Gastroesophageal sphincter (tissue), 4 donors: ENCODE data around the gene TCF12. TPM values are rescaled to one million over a fixed set of nuclear protein-coding genes. Genes with fewer than 3 reads are reported as not detected.

Experiments
- ATAC-seq: fragments of 150-250 bp; one replicate; pipeline ENCODE4 v1.9.1; 2016; ENCODE audit warnings: mild to moderate bottlenecking, moderate library complexity
- H3K27ac ChIP-seq, 4 donors: fragments of 200-600 bp; sonication (generic) in 3 of 4; 1 replicate in 3 of 4; 2 replicates in 1 of 4; pipeline ENCODE4 v1.5.1; 2016 to 2019
- H3K27me3 ChIP-seq: fragments of 200-600 bp; sonication (generic); one replicate; pipeline ENCODE4 v1.5.1; 2019
- H3K36me3 ChIP-seq, 2 donors: fragments of 200-600 bp; sonication (generic); one replicate each; pipeline ENCODE4 v1.5.1; 2019; ENCODE audit warnings: control low read depth in 1 of 2
- H3K4me1 ChIP-seq, 3 donors: fragments of 200-600 bp; sonication (generic); 1 replicate in 2 of 3; 2 replicates in 1 of 3; pipeline ENCODE4 v1.5.1; 2016 to 2019; ENCODE audit warnings: control low read depth in 2 of 3
- H3K4me3 ChIP-seq, 2 donors: fragments of 200-600 bp; sonication (generic); one replicate each; pipeline ENCODE4 v1.5.1; 2019; ENCODE audit warnings: mild to moderate bottlenecking in 1 of 2, moderate library complexity in 1 of 2
- H3K9me3 ChIP-seq, 3 donors: fragments of 200-600 bp; sonication (generic); one replicate each; pipeline ENCODE4 v1.5.1; 2017 to 2019; ENCODE audit warnings: control low read depth in 2 of 3
- CTCF ChIP-seq, 4 experiments: fragments of 200-600 bp in 2 of 4; fragments of 450-650 bp in 2 of 4; sonication (generic) in 1 of 4; IDR thresholded peaks; one replicate each; pipeline ENCODE4 v1.5.1; 2017 to 2019; ENCODE audit warnings: antibody characterized with exemption in 4 of 4, mild to moderate bottlenecking in 2 of 4, moderate library complexity in 2 of 4
- EP300 ChIP-seq: sonication (generic); formaldehyde crosslinking; IDR thresholded peaks from one replicate; pipeline ENCODE4 v1.6.1; 2017; ENCODE audit warnings: antibody characterized with exemption, mild to moderate bottlenecking
- POLR2A ChIP-seq, 2 donors: fragments of 450-650 bp; IDR thresholded peaks; one replicate each; pipeline ENCODE4 v1.6.1; 2017; ENCODE audit warnings: antibody characterized with exemption in 2 of 2, mild to moderate bottlenecking in 2 of 2, moderate library complexity in 1 of 2
- POLR2AphosphoS5 ChIP-seq: sonication (generic); formaldehyde crosslinking; IDR thresholded peaks from one replicate; pipeline ENCODE4 v1.6.1; 2017; ENCODE audit warnings: antibody characterized with exemption
- WGBS, 2 donors: methylation state at CpG; one replicate each; pipeline ENCODE4 v1.1.5; 2018; ENCODE audit warnings: low coverage in 1 of 2; 5-methylcytosine and 5-hydroxymethylcytosine counted together
- total RNA-seq, 4 donors: library from RNA; depleted of rRNA; stranded (reverse); fragments of >200 nt; gene quantifications; one replicate each; pipeline ENCODE4 v1.1.0, GENCODE V29; 2016

Gene TCF12
- total RNA-seq, 4 donors from 2014 or later: 78.1 to 194 (median 154) TPM

DNA sequence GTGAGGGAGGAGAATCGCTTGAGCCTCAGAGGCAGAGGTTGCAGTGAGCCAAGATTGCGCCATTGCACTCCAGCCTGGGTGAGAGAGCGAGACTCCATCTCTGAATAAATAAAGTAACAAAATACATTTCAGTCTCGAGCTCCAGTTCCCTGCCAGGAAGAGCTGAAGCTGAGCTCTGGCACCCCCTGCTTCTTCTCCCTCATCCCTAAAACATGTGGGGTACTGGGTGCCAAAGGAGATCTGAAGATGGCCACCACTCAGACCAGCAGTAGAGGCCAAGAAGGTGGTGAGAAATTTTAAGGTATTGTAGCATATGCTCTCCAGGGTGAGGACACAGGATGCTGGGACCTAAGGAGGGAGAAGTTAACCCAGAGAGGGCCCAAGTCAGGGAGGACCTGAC, 382.9 kb downstream of the TCF12 start:
- ATAC-seq: no peak
- WGBS, 2 donors: 80 to 95% methylated on average over 3 to 4 of the region's 4 CpGs
- Histone ChIP-seq H3K9me3 (no peaks in the 10 kb centered on the region), H3K27ac (no peak overlapping the region), H3K27me3 (no peaks in the 10 kb centered on the region), H3K4me1 (peaks cover 0 to 5% (median 0%) of the 10 kb centered on the region in 3 donors), H3K36me3 (no peaks in the 10 kb centered on the region), H3K4me3 (no peak overlapping the region)
- no peak for TF ChIP-seq EP300
- TF ChIP-seq CTCF (IDR thresholded peaks at IDR 0.05): no peak
- TF ChIP-seq POLR2A (IDR thresholded peaks at IDR 0.05): no peak
- no peak for TF ChIP-seq POLR2AphosphoS5

- Histone ChIP-seq H3K27me3 (no peaks in the 10 kb centered on the region), H3K9me3 (no peaks in the 10 kb centered on the region), H3K4me1 (peaks cover 0 to 14% (median 0%) of the 10 kb centered on the region in 3 donors), H3K36me3 (no peaks in the 10 kb centered on the region), H3K4me3 (no peak overlapping the region), H3K27ac (no peak overlapping the region)
- WGBS, 2 donors: 78 to 92% methylated on average over 5 to 8 of the region's 9 CpGs
- TF ChIP-seq CTCF (IDR thresholded peaks at IDR 0.05) (no peak), EP300 (no peak), POLR2A (IDR thresholded peaks at IDR 0.05) (no peak), POLR2AphosphoS5 (no peak)
- no peak for ATAC-seq
Measured at GRCh38 chr15:57302640-57303257, 384.3 kb downstream of the TCF12 start.

DNA sequence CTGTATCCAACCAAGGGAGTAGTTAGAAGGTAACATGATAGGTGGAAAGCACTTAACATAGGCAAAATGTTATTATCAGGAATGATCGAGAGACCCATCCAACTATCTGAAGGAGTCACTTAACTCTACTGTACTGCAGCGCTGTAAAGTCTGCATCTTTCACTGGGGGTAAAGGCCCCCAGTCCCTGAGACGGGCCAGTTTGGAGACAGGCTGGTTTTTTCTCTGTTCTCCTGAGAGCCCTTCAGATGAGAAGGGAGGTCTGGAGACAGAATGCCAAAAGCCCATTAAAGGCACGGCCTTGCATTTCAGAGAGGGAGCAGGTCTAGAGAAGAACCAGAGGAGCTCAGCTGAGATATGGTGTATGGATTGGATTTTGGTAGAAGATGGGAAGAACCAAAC, 386.6 kb downstream of the TCF12 start:
- Histone ChIP-seq H3K4me3 (no peak overlapping the region), H3K36me3 (no peaks in the 10 kb centered on the region), H3K4me1 (peaks cover 0 to 14% (median 0%) of the 10 kb centered on the region in 3 donors), H3K27ac (no peak overlapping the region), H3K27me3 (no peaks in the 10 kb centered on the region), H3K9me3 (no peaks in the 10 kb centered on the region)
- ATAC-seq: no peak
- TF ChIP-seq POLR2AphosphoS5 (no peak), CTCF (IDR thresholded peaks at IDR 0.05) (no peak)
- 91% methylated on average over 4 of the region's 4 CpGs; no CpG with 5 or more reads in 1 of the 2 donors for WGBS, 2 donors

DNA sequence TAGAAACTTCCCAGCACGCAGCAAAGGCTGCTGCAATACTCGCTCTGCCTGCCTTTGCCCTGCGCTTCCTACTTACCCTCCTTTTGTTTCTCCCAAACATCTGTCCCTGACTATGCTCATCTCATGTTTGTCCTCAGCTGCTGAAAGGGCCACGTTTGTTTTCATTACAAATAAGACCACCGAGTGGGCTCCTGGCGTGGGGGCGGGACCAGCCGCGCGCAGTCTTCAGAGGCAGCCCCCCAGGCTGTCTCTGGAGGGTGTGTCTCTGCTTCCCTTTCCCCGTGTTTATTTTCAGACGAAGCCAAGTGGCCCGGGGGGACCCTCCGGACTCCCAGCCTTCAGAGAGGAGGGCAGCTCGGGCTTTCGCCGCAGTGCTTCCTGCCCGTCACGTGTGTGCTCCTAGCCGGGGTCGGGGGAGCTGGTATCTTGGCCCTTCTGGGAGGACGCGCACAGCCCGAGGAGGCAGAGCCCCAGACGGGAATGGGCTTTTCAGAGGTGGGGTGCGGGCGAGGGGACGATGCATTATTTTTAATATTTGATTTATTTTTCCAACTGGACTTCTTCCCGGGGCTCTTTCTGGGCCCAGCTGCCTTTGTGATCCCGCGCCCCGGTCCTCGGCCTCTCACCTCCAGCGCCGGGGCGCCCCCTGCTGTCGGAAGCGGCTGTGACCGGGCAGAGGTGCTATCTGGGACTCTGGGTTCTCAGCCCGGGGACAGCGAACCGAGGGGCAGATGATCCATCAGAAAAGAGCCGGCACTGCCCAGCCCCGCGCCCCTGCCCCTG, 387.9 kb downstream of the TCF12 start:
- peaks cover 0 to 14% (median 0%) of the 10 kb centered on the region in 3 donors for H3K4me1 ChIP-seq
- H3K27ac ChIP-seq: peak overlapping the region in 1 of 4 donors; percentile 57
- WGBS, 2 donors: 6% methylated on average over 14 of the region's 45 CpGs; no CpG with 5 or more reads in 1 of the 2 donors
- TF ChIP-seq EP300: no peak
- TF ChIP-seq CTCF (IDR thresholded peaks at IDR 0.05): peak; percentile 84 to 95 (median 89)
- H3K9me3 ChIP-seq: no peaks in the 10 kb centered on the region
- peak overlapping the region; percentile 16 to 59 for H3K4me3 ChIP-seq
- peak; percentile 85 for ATAC-seq
- no peaks in the 10 kb centered on the region for H3K27me3 ChIP-seq
- H3K36me3 ChIP-seq: no peaks in the 10 kb centered on the region
